ENCODE results near the gene SSTR4. TPM values are rescaled to one million over a fixed set of nuclear protein-coding genes. Genes with fewer than 3 reads are reported as not detected.

SSTR4 gene
- total RNA-seq, 1 experiment from 2014 or later = not detected

- H3K9ac ChIP-seq (ENCODE audit: low read length) = no peak overlapping the region
- no peaks in the 10 kb centered on the region for H3K36me3 ChIP-seq (ENCODE audit: insufficient read depth, low read length)
- H3K27me3 ChIP-seq (ENCODE audit: low read length) = no peaks in the 10 kb centered on the region
- no peak overlapping the region for H2AFZ ChIP-seq (ENCODE audit: low read length)
- H3K4me1 ChIP-seq (ENCODE audit: low read length) = peaks cover 8% of the 10 kb centered on the region
- no peaks in the 10 kb centered on the region for H3K9me2 ChIP-seq (replicated peaks; ENCODE audit: insufficient read depth, low read length)
- H3K4me2 ChIP-seq (ENCODE audit: low read depth, low read length, poor library complexity, severe bottlenecking) = no peak overlapping the region
- no peaks in the 10 kb centered on the region for H4K20me1 ChIP-seq (ENCODE audit: insufficient read depth, low read depth, low read length)
- no peak overlapping the region for H3K4me3 ChIP-seq (ENCODE audit: low read length)
- H3K9me3 ChIP-seq (ENCODE audit: low read length) = no peaks in the 10 kb centered on the region
- DNase-seq = no peak
- no peak overlapping the region for H3K27ac ChIP-seq (ENCODE audit: low read length)
- no peaks in the 10 kb centered on the region for H3K79me2 ChIP-seq (ENCODE audit: low read length)
Observed at GRCh38 chr20:23010096-23010495, 25.0 kb upstream of the SSTR4 start.

- Histone ChIP-seq H3K4me3 (ENCODE audit: low read length) (no peak overlapping the region), H3K9ac (ENCODE audit: low read length) (no peak overlapping the region), H3K9me3 (ENCODE audit: low read length) (no peaks in the 10 kb centered on the region), H3K4me2 (ENCODE audit: low read depth, low read length, poor library complexity, severe bottlenecking) (no peak overlapping the region), H3K4me1 (ENCODE audit: low read length) (peaks cover 8% of the 10 kb centered on the region), H3K36me3 (ENCODE audit: insufficient read depth, low read length) (no peaks in the 10 kb centered on the region), H4K20me1 (ENCODE audit: insufficient read depth, low read depth, low read length) (no peaks in the 10 kb centered on the region), H3K79me2 (ENCODE audit: low read length) (no peaks in the 10 kb centered on the region), H2AFZ (ENCODE audit: low read length) (no peak overlapping the region), H3K9me2 (replicated peaks; ENCODE audit: insufficient read depth, low read length) (no peaks in the 10 kb centered on the region), H3K27me3 (ENCODE audit: low read length) (no peaks in the 10 kb centered on the region), H3K27ac (ENCODE audit: low read length) (no peak overlapping the region)
- DNase-seq = no peak
Observed at GRCh38 chr20:23011008-23011721, 23.9 kb upstream of the SSTR4 start.

- H3K36me3 ChIP-seq (ENCODE audit: insufficient read depth, low read length) = no peaks in the 10 kb centered on the region
- H3K4me1 ChIP-seq (ENCODE audit: low read length) = peaks cover 8% of the 10 kb centered on the region
- H3K4me2 ChIP-seq (ENCODE audit: low read depth, low read length, poor library complexity, severe bottlenecking) = no peak overlapping the region
- H3K4me3 ChIP-seq (ENCODE audit: low read length) = no peak overlapping the region
- no peaks in the 10 kb centered on the region for H3K9me3 ChIP-seq (ENCODE audit: low read length)
- H2AFZ ChIP-seq (ENCODE audit: low read length) = no peak overlapping the region
- no peak overlapping the region for H3K9ac ChIP-seq (ENCODE audit: low read length)
- no peak overlapping the region for H3K27ac ChIP-seq (ENCODE audit: low read length)
- no peaks in the 10 kb centered on the region for H3K79me2 ChIP-seq (ENCODE audit: low read length)
- H3K9me2 ChIP-seq (replicated peaks; ENCODE audit: insufficient read depth, low read length) = no peaks in the 10 kb centered on the region
- no peak for DNase-seq
- H3K27me3 ChIP-seq (ENCODE audit: low read length) = no peaks in the 10 kb centered on the region
- H4K20me1 ChIP-seq (ENCODE audit: insufficient read depth, low read depth, low read length) = no peaks in the 10 kb centered on the region
Observed at GRCh38 chr20:23013429-23013828, 21.7 kb upstream of the SSTR4 start.

DNA sequence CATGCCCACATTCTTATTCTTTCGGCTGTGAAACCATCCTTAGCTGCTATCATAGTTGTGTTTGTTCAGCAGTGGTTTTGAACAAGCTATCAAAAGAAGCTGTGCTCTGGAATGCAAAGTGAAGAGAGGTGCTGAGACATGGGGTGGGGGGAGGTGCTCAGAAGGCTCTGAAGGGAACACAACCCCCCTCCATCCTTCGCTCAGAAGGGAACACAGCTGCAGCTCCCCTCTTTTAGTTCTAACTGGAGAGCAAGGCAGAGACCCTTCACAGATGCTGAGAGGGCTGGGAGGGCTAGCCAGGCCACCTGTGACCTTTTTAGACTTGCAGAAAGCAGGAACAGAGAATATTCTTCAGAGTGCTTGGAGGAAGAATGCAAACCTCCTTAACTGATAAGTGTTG is 17.6 kb upstream of the SSTR4 start:
- Histone ChIP-seq H3K9ac (ENCODE audit: low read length) (no peak overlapping the region), H3K4me3 (ENCODE audit: low read length) (no peak overlapping the region), H3K4me2 (ENCODE audit: low read depth, low read length, poor library complexity, severe bottlenecking) (no peak overlapping the region), H2AFZ (ENCODE audit: low read length) (no peak overlapping the region), H3K27ac (ENCODE audit: low read length) (no peak overlapping the region), H3K27me3 (ENCODE audit: low read length) (no peaks in the 10 kb centered on the region), H3K9me2 (replicated peaks; ENCODE audit: insufficient read depth, low read length) (no peaks in the 10 kb centered on the region), H4K20me1 (ENCODE audit: insufficient read depth, low read depth, low read length) (no peaks in the 10 kb centered on the region), H3K4me1 (ENCODE audit: low read length) (peaks cover 8% of the 10 kb centered on the region), H3K9me3 (ENCODE audit: low read length) (no peaks in the 10 kb centered on the region), H3K36me3 (ENCODE audit: insufficient read depth, low read length) (no peaks in the 10 kb centered on the region), H3K79me2 (ENCODE audit: low read length) (no peaks in the 10 kb centered on the region)
- DNase-seq = no peak

DNA sequence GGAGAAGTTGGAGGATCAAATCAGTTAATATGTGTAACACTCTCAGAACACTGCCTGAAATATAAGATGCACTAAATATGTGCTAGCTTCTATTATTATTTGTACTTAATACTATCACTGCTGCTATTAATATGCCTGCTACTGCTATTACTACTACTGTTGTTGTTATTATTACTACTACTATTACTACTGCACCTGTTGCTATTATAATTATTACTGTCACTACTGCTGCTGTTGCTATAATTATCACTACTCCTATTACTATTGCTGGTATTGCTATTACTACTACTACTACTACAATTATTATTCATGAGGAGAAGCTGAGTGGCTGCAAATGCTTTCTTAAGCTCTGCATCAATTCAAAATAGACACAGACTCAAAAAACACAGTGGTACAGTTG is 16.7 kb upstream of the SSTR4 start:
- Histone ChIP-seq H4K20me1 (ENCODE audit: insufficient read depth, low read depth, low read length) (no peaks in the 10 kb centered on the region), H3K9me2 (replicated peaks; ENCODE audit: insufficient read depth, low read length) (no peaks in the 10 kb centered on the region), H3K4me3 (ENCODE audit: low read length) (no peak overlapping the region), H3K4me2 (ENCODE audit: low read depth, low read length, poor library complexity, severe bottlenecking) (no peak overlapping the region), H3K9me3 (ENCODE audit: low read length) (no peaks in the 10 kb centered on the region), H3K79me2 (ENCODE audit: low read length) (no peaks in the 10 kb centered on the region), H3K9ac (ENCODE audit: low read length) (no peak overlapping the region), H3K36me3 (ENCODE audit: insufficient read depth, low read length) (no peaks in the 10 kb centered on the region), H3K27me3 (ENCODE audit: low read length) (no peaks in the 10 kb centered on the region), H3K4me1 (ENCODE audit: low read length) (peaks cover 3% of the 10 kb centered on the region), H2AFZ (ENCODE audit: low read length) (no peak overlapping the region), H3K27ac (ENCODE audit: low read length) (no peak overlapping the region)
- no peak for DNase-seq

DNA sequence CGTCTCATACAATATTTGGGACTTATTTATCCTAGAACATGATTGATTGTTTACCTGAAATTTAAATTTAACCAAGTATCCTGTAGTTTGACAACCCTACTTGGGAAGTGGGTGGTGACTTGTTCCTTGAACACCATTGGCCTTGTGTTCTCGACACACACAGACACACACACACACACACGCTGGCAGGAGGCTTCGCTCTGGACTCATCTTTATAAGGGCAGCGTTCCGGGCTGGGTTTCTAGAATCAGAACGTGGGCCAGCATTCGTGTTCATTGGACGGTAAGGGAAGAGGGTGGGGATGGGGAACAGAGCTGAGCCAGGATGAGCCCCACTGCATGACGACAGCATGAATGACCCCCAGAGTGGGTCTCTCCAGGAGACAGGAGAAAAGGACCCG is 16.2 kb upstream of the SSTR4 start:
- no peak for DNase-seq
- Histone ChIP-seq H3K9ac (ENCODE audit: low read length) (no peak overlapping the region), H3K27me3 (ENCODE audit: low read length) (no peaks in the 10 kb centered on the region), H3K4me3 (ENCODE audit: low read length) (no peak overlapping the region), H2AFZ (ENCODE audit: low read length) (no peak overlapping the region), H3K9me3 (ENCODE audit: low read length) (no peaks in the 10 kb centered on the region), H3K4me1 (ENCODE audit: low read length) (no peaks in the 10 kb centered on the region), H3K79me2 (ENCODE audit: low read length) (no peaks in the 10 kb centered on the region), H3K9me2 (replicated peaks; ENCODE audit: insufficient read depth, low read length) (no peaks in the 10 kb centered on the region), H3K36me3 (ENCODE audit: insufficient read depth, low read length) (no peaks in the 10 kb centered on the region), H4K20me1 (ENCODE audit: insufficient read depth, low read depth, low read length) (no peaks in the 10 kb centered on the region), H3K4me2 (ENCODE audit: low read depth, low read length, poor library complexity, severe bottlenecking) (no peak overlapping the region), H3K27ac (ENCODE audit: low read length) (no peak overlapping the region)

GRCh38 chr20:23019403-23019802 is 15.7 kb upstream of the SSTR4 start:
- DNase-seq = no peak
- Histone ChIP-seq H2AFZ (ENCODE audit: low read length) (no peak overlapping the region), H3K27ac (ENCODE audit: low read length) (no peak overlapping the region), H3K27me3 (ENCODE audit: low read length) (no peaks in the 10 kb centered on the region), H3K9me3 (ENCODE audit: low read length) (no peaks in the 10 kb centered on the region), H3K4me2 (ENCODE audit: low read depth, low read length, poor library complexity, severe bottlenecking) (no peak overlapping the region), H3K4me1 (ENCODE audit: low read length) (no peaks in the 10 kb centered on the region), H3K4me3 (ENCODE audit: low read length) (no peak overlapping the region), H3K36me3 (ENCODE audit: insufficient read depth, low read length) (no peaks in the 10 kb centered on the region), H3K9ac (ENCODE audit: low read length) (no peak overlapping the region), H3K79me2 (ENCODE audit: low read length) (no peaks in the 10 kb centered on the region), H4K20me1 (ENCODE audit: insufficient read depth, low read depth, low read length) (no peaks in the 10 kb centered on the region), H3K9me2 (replicated peaks; ENCODE audit: insufficient read depth, low read length) (no peaks in the 10 kb centered on the region)

GRCh38 chr20:23020230-23021018 is 14.7 kb upstream of the SSTR4 start:
- Histone ChIP-seq H2AFZ (ENCODE audit: low read length) (no peak overlapping the region), H3K79me2 (ENCODE audit: low read length) (no peaks in the 10 kb centered on the region), H4K20me1 (ENCODE audit: insufficient read depth, low read depth, low read length) (no peaks in the 10 kb centered on the region), H3K9me2 (replicated peaks; ENCODE audit: insufficient read depth, low read length) (no peaks in the 10 kb centered on the region), H3K27ac (ENCODE audit: low read length) (no peak overlapping the region), H3K9ac (ENCODE audit: low read length) (no peak overlapping the region), H3K36me3 (ENCODE audit: insufficient read depth, low read length) (no peaks in the 10 kb centered on the region), H3K4me1 (ENCODE audit: low read length) (no peaks in the 10 kb centered on the region), H3K4me3 (ENCODE audit: low read length) (no peak overlapping the region), H3K27me3 (ENCODE audit: low read length) (no peaks in the 10 kb centered on the region), H3K9me3 (ENCODE audit: low read length) (no peaks in the 10 kb centered on the region), H3K4me2 (ENCODE audit: low read depth, low read length, poor library complexity, severe bottlenecking) (no peak overlapping the region)
- DNase-seq = no peak
